Stimulated activated CD4-positive, alpha-beta T cell treated with anti-CD3 and anti-CD28 coated beads, Interleukin-12 subunit alpha, Interleukin-12 subunit beta, amount 100 ng/mL, for 24 hours (primary cell): Measurements from ENCODE around the gene CCNF.
"Not testable (repeated sequence)": the region's sequence is repeated elsewhere in the genome, so short reads cannot be mapped to it uniquely, and the experiment has no call there.

Experiments used
- DNase-seq, 2 experiments: peaks; one replicate each; pipeline ENCODE4 v3.0.0-alpha.2; 2020; ENCODE audit warnings: low read depth in 2 of 2

CCNF gene

GRCh38 chr16:2429034-2429770 is at the start of gene CCNF:
Gene CCNF, plus strand, starts transcription at chr16:2429447. Its CDS starts 35 bp downstream, at chr16:2429482.
- peak; percentile 96 to 97 for DNase-seq

- no peak for DNase-seq
Measured at GRCh38 chr16:2383501-2383900, 45.7 kb upstream of the CCNF start.

- no peak for DNase-seq
Measured at GRCh38 chr16:2384426-2384825, 44.8 kb upstream of the CCNF start.

GRCh38 chr16:2385190-2385836 is 43.9 kb upstream of the CCNF start:
- no peak for DNase-seq

- DNase-seq, result not testable (repeated sequence)
Measured at GRCh38 chr16:2385982-2386381, 43.3 kb upstream of the CCNF start.

GRCh38 chr16:2386990-2387389 is 42.3 kb upstream of the CCNF start:
- DNase-seq, result no peak

- no peak for DNase-seq
Measured at GRCh38 chr16:2388139-2388874, 40.9 kb upstream of the CCNF start.

- DNase-seq, result no peak
Measured at GRCh38 chr16:2388875-2389433, 40.3 kb upstream of the CCNF start.

GRCh38 chr16:2392025-2392424 is 37.2 kb upstream of the CCNF start:
- no peak for DNase-seq

- no peak for DNase-seq
Measured at GRCh38 chr16:2398520-2398919, 30.7 kb upstream of the CCNF start.

GRCh38 chr16:2404099-2404498 is 25.1 kb upstream of the CCNF start:
- DNase-seq, result no peak

- DNase-seq, result no peak
Measured at GRCh38 chr16:2415085-2415484, 14.2 kb upstream of the CCNF start.

- DNase-seq, result no peak
Measured at GRCh38 chr16:2420035-2420434, 9.2 kb upstream of the CCNF start.

GRCh38 chr16:2422123-2422867 is 7.0 kb upstream of the CCNF start:
- DNase-seq, result no peak

- DNase-seq, result no peak
Measured at GRCh38 chr16:2424061-2425007, 4.9 kb upstream of the CCNF start.

- DNase-seq, result no peak
Measured at GRCh38 chr16:2425008-2425518, 4.2 kb upstream of the CCNF start.

- DNase-seq, result no peak
Measured at GRCh38 chr16:2425825-2426430, 3.3 kb upstream of the CCNF start.

GRCh38 chr16:2426941-2427361 is 2.3 kb upstream of the CCNF start:
- no peak for DNase-seq

GRCh38 chr16:2427526-2427925 is 1.7 kb upstream of the CCNF start:
- DNase-seq, result no peak
